HG02973 (cell line): ENCODE measurements around the gene LRRC74B.
A peak's percentile ranks its signal among the peaks of the same experiment; 100 is the strongest.

Source experiments
- ATAC-seq: cut with Tn5 transposase; IDR thresholded peaks from one replicate; pipeline ENCODE4 v1.9.1; 2021; ENCODE audit warnings: moderate library complexity; ENCODE audit not compliant: unreplicated experiment

Gene LRRC74B

GRCh38 chr22:21013657-21014201 lies 32.0 kb upstream of the LRRC74B start:
- ATAC-seq: peak; percentile 12

- peak; percentile 85 for ATAC-seq
Observed at GRCh38 chr22:21014202-21014725, 31.5 kb upstream of the LRRC74B start.

GRCh38 chr22:21014726-21015465 lies 30.9 kb upstream of the LRRC74B start, which contains the start of gene P2RX6:
P2RX6 (plus strand) TSS chr22:21015165; CDS start chr22:21015175, 10 bp downstream.
- ATAC-seq: no peak

GRCh38 chr22:21015466-21016006 lies 30.2 kb upstream of the LRRC74B start:
- ATAC-seq: no peak

DNA sequence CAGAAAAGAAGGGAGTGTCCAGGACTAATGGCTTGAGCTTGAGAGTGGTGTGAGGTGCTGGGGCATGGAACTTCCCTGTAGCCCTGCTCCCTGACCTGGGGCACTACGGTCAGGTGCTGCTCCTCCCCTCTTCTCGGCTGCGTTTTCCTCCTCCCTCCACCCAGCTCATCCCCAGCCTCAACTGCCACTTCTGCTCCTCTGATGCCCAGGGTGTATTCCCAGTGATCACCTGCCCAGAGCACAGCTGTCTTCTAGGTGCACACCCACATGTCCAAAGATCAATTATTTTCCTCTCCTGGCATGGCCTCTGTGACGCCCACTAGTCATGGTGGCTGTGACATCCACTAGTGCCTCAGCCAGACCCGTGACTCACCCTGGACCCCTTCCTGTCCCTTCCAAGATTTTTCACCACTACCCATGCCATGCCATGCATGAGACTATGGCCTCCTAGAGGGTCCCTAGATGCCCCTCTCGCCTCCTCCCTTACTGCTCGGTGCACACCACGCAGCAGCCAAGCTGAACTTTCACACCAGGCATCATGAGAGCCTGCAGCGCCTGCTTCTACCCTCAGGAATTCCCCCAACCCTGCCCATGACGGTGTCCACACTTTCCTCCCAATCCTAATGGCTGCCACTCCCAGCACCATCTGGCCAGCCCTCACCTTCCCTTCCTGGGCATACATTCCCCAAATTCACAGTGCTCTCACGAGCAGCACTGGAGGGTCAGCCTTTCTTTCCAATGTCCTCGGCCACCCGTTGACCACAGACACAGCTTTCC lies 28.9 kb upstream of the LRRC74B start:
- ATAC-seq: no peak

DNA sequence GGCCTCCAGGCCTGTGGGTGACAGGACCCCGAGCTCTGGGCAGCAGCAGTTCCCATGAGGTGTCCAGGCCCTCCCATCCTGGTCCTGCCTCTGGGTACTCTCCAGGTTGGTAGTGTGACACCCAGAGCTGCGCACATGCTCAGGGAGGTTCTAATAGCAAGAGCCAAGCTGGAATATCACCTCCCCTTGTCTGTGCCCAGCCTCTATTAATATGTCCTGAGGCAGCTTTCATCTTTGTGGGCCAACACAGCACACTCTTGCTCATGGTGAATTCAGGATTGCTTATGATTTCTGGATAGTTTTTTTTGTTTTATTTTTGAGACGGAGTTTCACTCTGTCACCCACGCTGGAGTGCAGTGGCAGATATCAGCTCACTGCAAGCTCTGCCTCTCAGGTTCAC lies 27.4 kb upstream of the LRRC74B start:
- no peak for ATAC-seq

DNA sequence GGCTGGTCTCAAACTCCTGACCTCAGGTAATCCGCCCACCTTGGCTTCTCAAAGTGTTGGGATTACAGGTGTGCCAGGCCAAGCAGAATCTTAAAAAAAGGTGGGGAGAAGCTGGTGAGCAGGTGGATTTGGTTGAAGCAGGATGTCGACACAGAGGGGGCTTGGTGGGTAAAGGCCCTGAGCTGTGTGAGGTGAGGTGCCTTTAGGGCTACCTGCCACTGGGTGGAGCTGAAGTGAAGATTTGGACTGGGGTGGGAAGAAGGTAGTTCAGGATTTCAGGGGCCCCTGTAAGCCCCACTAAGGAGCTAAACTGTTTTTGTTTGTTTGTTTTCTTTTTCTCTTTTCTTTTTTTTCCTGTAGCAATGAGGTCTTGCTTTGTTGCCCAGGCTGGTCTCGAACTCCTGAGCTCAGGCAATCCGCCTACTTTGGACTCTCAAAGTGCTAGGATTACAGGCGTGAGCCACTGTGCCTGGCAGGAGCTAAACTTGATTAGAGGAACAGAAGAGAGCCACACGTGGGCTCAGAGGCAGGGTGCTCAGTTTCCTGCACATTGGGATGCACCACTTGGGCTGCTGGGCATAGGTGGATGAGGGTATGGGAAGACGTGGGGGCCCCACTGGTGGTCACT lies 24.8 kb upstream of the LRRC74B start:
- no peak for ATAC-seq

DNA sequence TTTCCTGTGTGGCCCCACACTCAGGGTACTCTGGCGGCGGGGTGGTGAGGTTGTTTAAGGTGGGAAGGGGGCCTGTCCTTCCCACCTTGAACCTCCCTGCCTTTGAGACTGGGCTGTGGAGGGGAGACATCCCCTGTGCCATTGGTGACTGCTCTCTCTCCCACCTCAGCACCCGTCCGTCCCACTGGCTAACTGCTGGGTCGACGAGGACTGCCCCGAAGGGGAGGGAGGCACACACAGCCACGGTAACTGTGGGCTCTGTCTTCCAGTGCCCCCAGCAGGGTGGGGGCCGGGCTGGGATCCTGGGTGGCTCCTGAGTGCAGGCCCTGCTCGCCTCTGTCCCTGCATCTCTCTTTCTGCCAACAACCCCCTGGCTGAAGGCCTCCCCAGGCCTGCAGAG lies 23.2 kb upstream of the LRRC74B start:
- no peak for ATAC-seq

DNA sequence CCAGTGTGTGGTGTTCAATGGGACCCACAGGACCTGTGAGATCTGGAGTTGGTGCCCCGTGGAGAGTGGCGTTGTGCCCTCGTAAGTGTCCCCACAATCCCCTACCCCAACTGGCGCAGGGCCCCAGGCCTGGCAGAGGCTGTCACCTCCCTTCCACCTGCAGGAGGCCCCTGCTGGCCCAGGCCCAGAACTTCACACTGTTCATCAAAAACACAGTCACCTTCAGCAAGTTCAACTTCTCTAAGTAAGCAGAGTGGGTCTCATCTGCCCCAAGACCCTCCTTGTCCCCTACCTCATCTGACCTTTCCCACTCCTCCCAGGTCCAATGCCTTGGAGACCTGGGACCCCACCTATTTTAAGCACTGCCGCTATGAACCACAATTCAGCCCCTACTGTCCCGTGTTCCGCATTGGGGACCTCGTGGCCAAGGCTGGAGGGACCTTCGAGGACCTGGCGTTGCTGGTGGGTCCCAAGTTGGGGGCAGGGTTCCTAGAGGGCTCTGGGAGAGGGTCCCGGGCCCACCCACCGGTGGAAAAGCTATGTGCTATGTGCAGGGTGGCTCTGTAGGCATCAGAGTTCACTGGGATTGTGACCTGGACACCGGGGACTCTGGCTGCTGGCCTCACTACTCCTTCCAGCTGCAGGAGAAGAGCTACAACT lies 22.7 kb upstream of the LRRC74B start:
- ATAC-seq: no peak

GRCh38 chr22:21025266-21025665 lies 20.5 kb upstream of the LRRC74B start:
- no peak for ATAC-seq

DNA sequence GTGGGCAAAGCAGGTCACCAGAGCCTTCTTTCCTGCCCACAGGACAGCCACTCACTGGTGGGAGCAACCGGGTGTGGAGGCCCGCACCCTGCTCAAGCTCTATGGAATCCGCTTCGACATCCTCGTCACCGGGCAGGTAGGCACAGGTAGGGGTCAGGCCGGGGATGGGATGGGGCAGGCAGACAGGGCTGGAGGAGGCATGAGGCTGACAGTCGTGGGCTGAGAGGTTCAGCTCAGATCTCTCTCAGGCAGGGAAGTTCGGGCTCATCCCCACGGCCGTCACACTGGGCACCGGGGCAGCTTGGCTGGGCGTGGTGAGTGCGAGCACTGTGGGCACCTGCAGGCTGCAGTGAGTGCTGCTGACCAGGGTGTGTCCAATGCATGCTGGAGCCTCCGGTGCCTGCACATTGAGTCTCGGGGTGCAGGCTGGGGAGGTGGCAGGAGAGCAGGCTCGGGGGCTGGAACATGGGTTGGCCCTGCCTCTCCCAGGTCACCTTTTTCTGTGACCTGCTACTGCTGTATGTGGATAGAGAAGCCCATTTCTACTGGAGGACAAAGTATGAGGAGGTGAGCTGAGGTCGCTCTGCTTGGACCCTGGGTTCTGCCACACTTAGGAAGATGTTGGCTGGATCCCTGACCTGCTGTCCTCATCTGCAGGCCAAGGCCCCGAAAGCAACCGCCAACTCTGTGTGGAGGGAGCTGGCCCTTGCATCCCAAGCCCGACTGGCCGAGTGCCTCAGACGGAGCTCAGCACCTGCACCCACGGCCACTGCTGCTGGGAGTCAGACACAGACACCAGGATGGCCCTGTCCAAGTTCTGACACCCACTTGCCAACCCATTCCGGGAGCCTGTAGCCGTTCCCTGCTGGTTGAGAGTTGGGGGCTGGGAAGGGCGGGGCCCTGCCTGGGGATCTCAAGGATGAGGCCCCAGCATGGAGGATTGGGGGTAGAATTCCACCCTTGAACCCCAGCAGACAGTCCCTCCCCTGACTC lies 19.7 kb upstream of the LRRC74B start:
- ATAC-seq: no peak

GRCh38 chr22:21026783-21027692 lies 18.7 kb upstream of the LRRC74B start:
- ATAC-seq: no peak

DNA sequence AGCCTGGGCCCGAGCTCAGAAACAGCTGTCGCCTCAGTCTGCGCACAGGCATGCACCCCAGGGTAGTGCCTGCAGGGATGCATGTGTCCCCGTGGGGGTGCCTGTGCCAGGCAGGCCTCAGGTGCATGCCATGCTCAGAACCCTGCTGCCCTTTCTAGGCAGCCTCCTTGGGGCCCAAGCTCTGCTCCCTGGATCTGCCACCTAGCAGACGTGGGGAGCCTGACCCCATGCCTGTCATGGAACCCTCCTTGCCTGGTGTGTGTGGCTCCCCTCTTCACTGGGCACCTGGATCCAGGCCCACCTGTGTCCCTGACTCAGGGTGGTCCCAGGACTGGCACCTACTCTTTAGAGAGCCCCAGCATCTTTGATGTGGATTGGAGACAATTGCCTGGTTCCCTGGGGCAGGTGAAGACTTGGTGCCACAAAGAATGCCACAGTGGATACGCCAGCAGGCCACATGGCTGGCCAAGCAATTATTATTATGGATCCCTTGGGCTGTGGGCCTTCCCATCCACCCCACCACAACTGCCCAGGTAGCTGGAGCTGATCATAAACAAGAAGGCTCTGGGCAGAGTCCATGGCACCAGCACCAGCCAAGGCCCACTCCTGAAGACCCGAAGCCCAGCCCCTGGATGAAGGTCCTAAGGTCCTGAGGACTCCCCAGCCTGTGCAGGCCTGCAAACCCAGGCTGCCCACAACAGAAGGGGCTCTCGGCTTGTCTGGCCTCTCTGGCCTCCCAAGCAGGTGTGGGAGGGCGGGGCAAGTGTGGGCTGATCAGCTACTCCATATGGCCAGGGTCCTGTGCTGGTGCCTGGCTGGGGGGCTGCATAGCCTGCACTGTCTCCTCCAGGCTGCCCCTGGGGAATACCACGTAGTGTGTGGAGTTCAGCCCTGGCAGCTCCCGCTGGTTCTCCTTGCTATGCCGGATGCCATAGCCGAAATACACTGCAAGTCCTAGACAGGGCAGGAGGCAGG lies 17.2 kb upstream of the LRRC74B start:
- ATAC-seq: no peak

- ATAC-seq: no peak
Observed at GRCh38 chr22:21029486-21030025, 16.2 kb upstream of the LRRC74B start.

GRCh38 chr22:21030032-21030431 lies 15.7 kb upstream of the LRRC74B start:
- no peak for ATAC-seq

DNA sequence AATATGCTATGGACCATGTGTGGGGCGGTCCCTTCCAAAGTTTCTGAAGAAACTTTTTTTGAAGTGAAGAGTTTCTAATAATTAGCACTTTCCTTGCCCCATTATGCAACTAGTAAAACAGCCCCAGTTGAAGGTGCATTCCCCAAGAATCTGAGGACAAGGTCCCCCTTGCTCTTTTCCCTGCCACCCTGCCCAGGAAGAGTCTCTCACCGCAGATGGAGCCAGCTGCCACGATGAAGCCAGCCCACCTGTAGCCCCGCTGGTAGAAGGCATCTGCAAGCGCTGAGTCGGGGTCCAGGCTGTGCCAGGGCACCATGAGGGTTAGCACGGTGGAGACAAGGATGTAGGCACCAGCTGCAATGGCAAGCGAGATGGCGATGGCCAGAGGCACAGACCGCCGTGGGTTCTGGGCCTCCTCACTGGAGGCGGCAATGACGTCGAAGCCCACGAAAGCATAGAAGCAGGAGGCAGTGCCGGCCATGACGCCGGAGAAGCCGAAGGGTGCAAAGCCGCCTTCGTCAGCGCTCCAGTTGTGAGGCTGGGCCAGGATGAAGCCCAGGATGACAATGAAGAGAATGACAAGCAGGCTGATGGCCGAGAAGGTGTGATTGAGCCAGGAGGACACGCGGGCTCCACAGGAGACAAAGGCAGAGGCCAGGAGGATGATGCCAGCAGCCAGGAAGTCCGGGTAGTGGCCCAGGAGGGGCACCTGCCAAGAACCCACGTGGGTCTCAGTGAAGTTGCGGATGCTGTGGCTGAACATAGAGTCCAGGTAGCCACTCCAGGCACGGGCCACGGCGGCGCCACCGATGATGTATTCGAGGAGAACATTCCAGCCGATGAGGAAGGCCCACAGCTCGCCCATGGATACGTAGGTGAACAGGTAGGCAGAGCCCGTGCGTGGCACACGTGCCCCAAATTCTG lies 14.9 kb upstream of the LRRC74B start:
- ATAC-seq: no peak
